ENCODE measurements around the gene ADIPOR1. TPM values are rescaled to one million over a fixed set of nuclear protein-coding genes. Genes with fewer than 3 reads are reported as not detected.

ADIPOR1 gene
- total RNA-seq, 2 donors from 2014 or later, result 86.0 to 148 TPM

DNA sequence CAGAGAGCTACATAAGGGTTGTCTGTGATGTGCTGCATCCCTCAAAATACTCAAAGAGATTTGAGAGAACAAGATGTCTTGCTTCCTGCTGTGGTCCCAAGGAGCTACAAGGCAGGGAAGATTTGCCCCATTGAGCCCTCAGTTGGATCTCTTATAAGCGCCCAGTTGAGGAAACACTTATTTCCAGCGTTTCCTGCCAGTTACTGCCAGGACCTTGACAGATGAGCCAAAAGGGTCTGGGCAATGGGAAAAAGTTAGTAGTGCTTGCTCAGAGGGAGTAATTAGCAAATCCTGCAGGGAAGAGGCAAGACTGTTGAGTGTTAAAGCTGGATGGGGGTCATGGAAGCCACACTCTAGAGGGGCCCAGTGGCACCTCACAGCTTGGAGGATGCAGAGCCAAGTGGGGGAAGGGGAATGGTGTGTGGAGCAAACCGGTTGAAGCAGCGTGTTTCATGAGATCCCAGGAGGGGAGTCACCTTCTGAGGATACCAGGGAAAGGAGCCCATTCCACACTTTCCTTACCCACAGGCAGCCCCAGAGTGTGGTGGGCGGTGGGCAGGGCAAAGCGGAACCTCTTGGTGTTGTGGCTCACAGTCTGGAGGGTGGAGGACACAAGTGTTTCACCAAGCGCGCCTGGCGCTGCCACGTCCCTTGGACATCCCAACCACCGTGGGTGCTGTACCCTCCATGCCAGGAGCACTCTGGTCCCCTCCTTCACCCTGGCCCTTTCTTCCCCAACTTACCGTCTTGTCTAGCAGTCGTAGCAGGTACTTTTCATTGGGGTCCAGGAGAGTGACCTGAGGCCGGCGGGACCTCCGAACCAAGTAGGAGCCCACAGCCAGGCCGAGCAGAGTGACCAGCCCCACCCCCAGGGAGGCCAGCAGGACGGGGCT, 8.1 kb upstream of the ADIPOR1 start:
- intact Hi-C loops (cut with DNase I), result no loop called here
- no peaks in the 10 kb centered on the region for H3K36me3 ChIP-seq
- WGBS, result 36% methylated on average over 18 of the region's 18 CpGs
- no peaks in the 10 kb centered on the region for H3K27me3 ChIP-seq (replicated peaks; ENCODE audit: insufficient read depth)
- H3K4me1 ChIP-seq (replicated peaks), result no peaks in the 10 kb centered on the region
- H3K27ac ChIP-seq, result peak overlapping the region; percentile 87 to 93
- peak; percentile 21 for DNase-seq (ENCODE audit: low spot score)
- TF ChIP-seq CTCF (IDR thresholded peaks at IDR 0.05), result no peak
- no peaks in the 10 kb centered on the region for H3K9me3 ChIP-seq
- peak overlapping the region; percentile 84 to 85 for H3K4me3 ChIP-seq

GRCh38 chr1:202965422-202965821, 7.3 kb upstream of the ADIPOR1 start:
- H3K27me3 ChIP-seq (replicated peaks; ENCODE audit: insufficient read depth), result no peaks in the 10 kb centered on the region
- H3K4me1 ChIP-seq (replicated peaks), result no peaks in the 10 kb centered on the region
- TF ChIP-seq POLR2AphosphoS5 (IDR thresholded peaks at IDR 0.05), result no peak
- TF ChIP-seq CTCF (IDR thresholded peaks at IDR 0.05), result no peak
- no peak for TF ChIP-seq POLR2A (IDR thresholded peaks at IDR 0.05)
- WGBS, result 83% methylated on average over 3 of the region's 3 CpGs
- no peaks in the 10 kb centered on the region for H3K36me3 ChIP-seq
- no peaks in the 10 kb centered on the region for H3K9me3 ChIP-seq
- H3K27ac ChIP-seq, result no peak overlapping the region
- H3K4me3 ChIP-seq, result no peak overlapping the region
- intact Hi-C loops (cut with DNase I), result no loop called here
- DNase-seq (ENCODE audit: low spot score), result no peak

GRCh38 chr1:202964791-202965410, 6.8 kb upstream of the ADIPOR1 start:
- no peak for TF ChIP-seq POLR2AphosphoS5 (IDR thresholded peaks at IDR 0.05)
- no peak for TF ChIP-seq POLR2A (IDR thresholded peaks at IDR 0.05)
- no peak for TF ChIP-seq CTCF (IDR thresholded peaks at IDR 0.05)
- H3K36me3 ChIP-seq, result no peaks in the 10 kb centered on the region
- no peak overlapping the region for H3K27ac ChIP-seq
- intact Hi-C loops (cut with DNase I), result no loop called here
- no peaks in the 10 kb centered on the region for H3K4me1 ChIP-seq (replicated peaks)
- H3K27me3 ChIP-seq (replicated peaks; ENCODE audit: insufficient read depth), result no peaks in the 10 kb centered on the region
- WGBS, result 80% methylated on average over 6 of the region's 6 CpGs
- no peak for DNase-seq (ENCODE audit: low spot score)
- no peak overlapping the region for H3K4me3 ChIP-seq
- H3K9me3 ChIP-seq, result no peaks in the 10 kb centered on the region

- intact Hi-C loops (cut with DNase I), result no loop called here
- Histone ChIP-seq H3K4me3 (no peak overlapping the region), H3K9me3 (no peaks in the 10 kb centered on the region), H3K36me3 (no peaks in the 10 kb centered on the region), H3K4me1 (replicated peaks) (peaks cover 8% of the 10 kb centered on the region), H3K27me3 (replicated peaks; ENCODE audit: insufficient read depth) (no peaks in the 10 kb centered on the region), H3K27ac (no peak overlapping the region)
- DNase-seq (ENCODE audit: low spot score), result no peak
- WGBS, result 71% methylated on average over 5 of the region's 5 CpGs
- no peak for TF ChIP-seq POLR2AphosphoS5 (IDR thresholded peaks at IDR 0.05)
- TF ChIP-seq POLR2A (IDR thresholded peaks at IDR 0.05), result no peak
- TF ChIP-seq CTCF (IDR thresholded peaks at IDR 0.05), result no peak
Observed at GRCh38 chr1:202961220-202961880, 3.2 kb upstream of the ADIPOR1 start.
